GM18507 (cell line): ENCODE data around the gene CAPN12.

Source experiments
- DNase-seq: peaks from one replicate; pipeline ENCODE4 v3.0.0; 2011; ENCODE audit warnings: low read depth; ENCODE audit not compliant: insufficient read length; ENCODE audit errors: extremely low spot score
- FAIRE-seq: peaks from 2 replicates; lab custom pipeline; 2011; peaks lifted over from hg19 to GRCh38; lab: Jason Lieb, UNC

Gene CAPN12

GRCh38 chr19:38686530-38686888 is 57.8 kb downstream of the CAPN12 start:
- no peak for DNase-seq
- FAIRE-seq = no peak

GRCh38 chr19:38685666-38686529 is 58.4 kb downstream of the CAPN12 start:
- FAIRE-seq (no peak), DNase-seq (no peak)

GRCh38 chr19:38684862-38685665 is 59.2 kb downstream of the CAPN12 start:
- DNase-seq (no peak), FAIRE-seq (no peak)

GRCh38 chr19:38684078-38684861 is 60.0 kb downstream of the CAPN12 start:
- DNase-seq (no peak), FAIRE-seq (no peak)

GRCh38 chr19:38683393-38684077 is 60.7 kb downstream of the CAPN12 start:
- peak; percentile 39 for FAIRE-seq
- no peak for DNase-seq

- FAIRE-seq (no peak), DNase-seq (no peak)
Observed at GRCh38 chr19:38682872-38683392, 61.3 kb downstream of the CAPN12 start.

- FAIRE-seq = no peak
- DNase-seq = no peak
Observed at GRCh38 chr19:38682195-38682867, 61.9 kb downstream of the CAPN12 start.
